NCI-H460 (cell line): ENCODE measurements around the gene COPS3. TPM values are rescaled to one million over a fixed set of nuclear protein-coding genes. Genes with fewer than 3 reads are reported as not detected.
"Not testable (repeated sequence)": the region's sequence is repeated elsewhere in the genome, so short reads cannot be mapped to it uniquely, and the experiment has no call there.

Experiments used
- DNase-seq: peaks from one replicate; pipeline ENCODE4 v3.0.0-alpha.2; 2016; ENCODE audit warnings: low read depth; ENCODE audit errors: extremely low read depth
- total RNA-seq: library from RNA; depleted of rRNA; stranded (reverse); fragments of >200 nt; shearing (Covaris generic); gene quantifications from 2 replicates; pipeline ENCODE4 v1.2.3, GENCODE V29; 2014

COPS3 gene
- total RNA-seq, 1 experiment from 2014 or later = 88.0 TPM

DNA sequence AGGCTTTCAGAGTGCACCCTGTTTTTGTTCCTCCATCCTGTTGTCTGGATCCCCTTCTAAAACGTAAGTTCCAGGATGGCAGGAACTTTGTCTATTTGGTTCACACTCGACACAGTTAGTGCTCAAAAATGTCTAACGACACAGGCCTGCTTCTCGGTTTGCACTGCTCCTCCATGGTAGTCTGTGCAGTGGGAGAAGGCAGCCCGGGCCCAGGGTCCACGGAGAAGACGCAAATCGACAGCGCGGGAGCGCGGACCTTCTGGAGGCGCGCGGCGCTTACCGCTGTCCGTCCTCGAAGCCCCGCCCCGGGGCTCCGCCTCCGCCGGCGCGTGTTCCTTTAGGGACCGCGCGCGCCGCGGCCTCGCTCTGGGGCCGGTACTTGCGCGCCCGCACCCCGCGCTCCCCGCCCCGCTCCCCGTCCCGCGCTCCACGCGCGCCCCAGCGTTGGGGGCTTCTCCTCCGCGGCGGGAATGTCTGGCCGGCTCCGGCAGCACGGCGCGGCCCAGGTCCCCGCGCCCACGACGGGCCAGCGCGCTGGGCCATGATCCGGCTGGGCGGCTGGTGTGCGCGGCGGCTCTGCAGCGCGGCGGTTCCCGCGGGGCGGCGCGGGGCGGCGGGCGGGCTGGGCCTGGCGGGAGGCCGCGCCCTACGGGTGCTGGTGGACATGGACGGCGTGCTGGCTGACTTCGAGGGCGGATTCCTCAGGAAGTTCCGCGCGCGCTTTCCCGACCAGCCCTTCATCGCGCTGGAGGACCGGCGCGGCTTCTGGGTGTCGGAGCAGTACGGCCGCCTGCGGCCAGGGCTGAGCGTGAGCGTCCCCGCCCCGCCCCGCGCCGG is 22.2 kb upstream of the COPS3 start, which contains the start of gene NT5M:
Gene NT5M, plus strand, starts transcription at position 364 of the 837 bp plus-strand sequence. Its CDS starts 178 bp downstream, at position 542.
- DNase-seq = peak; percentile 60

DNA sequence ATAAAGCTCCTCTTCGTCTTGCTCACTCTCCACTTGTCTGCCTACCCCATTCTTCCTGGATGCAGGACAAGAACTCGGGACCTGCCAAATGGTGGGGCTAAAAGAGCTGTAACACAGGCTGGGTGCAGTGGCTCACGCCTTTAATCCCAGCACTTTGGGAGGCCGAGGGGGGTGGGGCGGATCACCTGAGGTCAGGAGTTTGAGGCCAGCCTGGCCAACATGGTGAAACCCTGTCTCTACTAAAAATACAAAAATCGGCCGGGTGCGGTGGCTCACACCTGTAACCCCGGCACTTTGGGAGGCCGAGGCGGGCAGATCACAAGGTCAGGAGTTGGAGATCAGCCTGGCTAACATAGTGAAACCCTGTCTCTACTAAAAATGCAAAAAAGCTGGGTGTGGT is 20.6 kb upstream of the COPS3 start:
- DNase-seq = not testable (repeated sequence)

DNA sequence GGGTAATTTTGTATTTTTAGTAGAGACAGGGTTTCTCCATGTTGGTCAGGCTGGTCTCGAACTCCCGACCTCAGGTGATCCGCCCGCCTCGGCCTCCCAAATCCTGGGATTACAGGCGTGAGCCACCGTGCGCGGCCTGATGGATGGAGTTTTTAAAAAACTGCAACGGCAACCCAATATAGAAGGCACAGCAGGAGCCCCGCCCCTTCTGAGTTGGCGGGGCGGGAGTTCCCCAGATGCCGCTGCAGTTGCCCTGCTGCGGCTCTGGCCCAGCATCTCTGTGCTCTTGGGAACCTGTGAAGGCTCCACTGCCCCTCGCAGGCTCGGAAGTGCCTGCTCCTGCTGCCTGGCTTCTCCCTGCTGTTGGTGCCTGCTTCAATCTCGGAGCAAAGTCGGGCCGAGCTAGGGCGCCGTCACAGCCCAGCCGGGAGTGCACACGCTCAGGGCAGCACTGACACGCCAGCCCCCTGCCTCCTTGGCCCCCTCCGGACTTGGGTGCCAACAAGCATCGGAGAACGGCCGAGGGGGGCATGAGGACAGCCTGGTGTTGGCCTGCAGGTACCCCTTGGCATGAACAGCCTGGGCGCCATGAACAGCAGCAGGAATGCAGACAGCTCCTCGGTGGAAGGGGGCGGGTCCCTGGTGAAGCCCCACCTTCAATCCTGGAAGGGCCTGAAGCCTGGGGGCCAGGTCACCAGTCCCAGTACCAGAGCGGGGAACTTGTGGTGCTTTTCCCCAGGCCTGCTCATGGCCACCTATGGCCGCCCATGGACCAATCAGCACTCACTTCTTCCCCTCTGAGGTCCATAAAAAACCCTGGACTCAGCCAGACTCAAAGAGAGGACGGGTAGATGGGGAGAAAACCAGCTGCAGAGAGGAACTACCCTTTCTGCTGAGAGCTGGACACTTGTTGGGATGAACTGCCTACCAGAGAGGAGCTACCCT is 19.9 kb upstream of the COPS3 start:
- no peak for DNase-seq

DNA sequence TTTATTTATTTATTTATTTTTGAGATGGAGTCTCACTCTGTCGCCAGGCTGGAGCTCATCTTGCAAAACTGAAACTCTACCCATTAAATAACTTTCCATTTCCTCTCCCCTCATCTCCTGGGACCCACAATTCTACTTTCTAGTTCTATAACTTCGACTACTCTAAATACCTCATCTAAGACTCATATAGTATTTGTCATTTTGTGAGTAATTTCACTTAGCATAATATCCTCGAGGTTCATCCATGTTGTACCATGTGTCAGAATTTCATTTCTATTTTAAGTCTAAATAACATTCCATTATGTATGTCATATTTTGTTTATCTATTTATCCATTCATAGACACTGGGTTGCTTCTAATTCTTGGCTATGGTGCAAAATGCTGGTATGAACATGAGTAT is 17.1 kb upstream of the COPS3 start:
- DNase-seq = no peak

DNA sequence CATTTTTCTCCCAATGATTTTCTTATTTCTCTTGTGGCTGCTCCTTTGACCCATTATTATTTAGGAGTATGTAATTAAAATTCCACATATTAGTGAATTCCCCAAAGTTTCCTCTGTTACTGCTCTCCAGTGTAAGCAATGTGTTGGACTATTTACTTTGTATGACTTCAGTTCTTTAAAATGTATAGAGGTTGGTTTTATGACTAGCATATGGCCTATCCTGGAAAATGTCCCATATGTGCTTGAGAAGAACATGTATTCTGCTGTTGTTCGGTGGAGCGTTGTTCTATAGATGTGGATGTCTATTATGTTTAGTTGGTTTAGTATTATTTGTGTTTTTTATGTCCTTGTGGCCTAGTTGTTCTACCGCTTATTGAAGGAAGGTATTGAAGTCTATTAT is 16.2 kb upstream of the COPS3 start:
- DNase-seq = no peak

DNA sequence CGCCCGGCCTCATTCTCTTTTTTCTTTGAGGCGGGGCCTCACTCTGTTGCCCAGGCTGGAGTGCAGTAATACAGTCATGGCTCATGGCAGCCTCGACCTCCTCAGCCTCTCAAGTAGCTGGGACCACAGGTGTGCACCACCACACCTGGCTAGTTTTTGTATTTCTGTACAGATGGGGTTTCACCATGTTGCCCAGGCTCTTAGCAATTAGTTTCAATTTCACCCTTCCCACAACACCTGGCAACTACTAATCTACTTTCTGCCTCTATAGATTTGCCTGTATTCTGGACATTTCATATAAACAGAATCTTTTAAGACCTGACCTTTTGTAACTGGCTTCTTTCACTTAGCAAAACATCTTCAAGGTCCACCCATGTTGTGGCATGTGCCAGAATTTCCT is 14.1 kb upstream of the COPS3 start:
- no peak for DNase-seq

DNA sequence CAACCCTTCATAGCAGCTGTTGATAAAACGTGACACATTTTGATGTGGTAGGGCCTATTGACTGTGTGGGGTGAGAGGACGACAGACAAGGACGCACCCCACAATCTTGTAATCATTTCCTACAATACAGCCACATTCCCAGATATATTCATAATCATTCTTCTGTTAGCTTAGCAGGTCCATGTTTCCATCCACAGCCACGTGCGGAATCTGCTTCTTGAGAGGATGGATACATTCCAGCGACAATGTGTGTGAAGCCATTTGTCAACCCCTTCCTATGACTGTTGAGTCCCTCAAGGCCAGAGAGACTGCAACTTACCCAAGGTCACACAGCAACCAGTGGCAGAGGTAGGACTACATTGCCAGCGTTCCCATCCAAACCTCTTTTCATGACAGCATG is 8.7 kb upstream of the COPS3 start:
- DNase-seq = no peak

DNA sequence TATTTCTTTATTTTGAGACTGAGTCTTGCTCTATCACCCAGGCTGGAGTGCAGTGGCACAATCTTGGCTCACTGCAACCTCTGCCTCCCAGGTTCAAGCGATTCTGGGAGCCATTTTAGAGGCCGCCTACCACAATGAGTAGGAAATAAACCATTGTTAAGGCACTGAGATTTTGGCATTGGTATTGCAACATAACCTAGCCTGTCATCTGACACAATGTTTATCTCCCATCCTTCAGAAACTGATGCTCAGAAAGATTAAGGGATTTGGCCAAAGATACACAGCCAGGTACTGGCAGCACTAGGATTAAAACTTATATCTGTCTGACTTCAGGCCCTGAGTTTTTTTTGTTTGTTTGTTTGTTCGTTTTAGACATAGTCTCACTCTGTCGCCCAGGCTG is 8.0 kb upstream of the COPS3 start:
- DNase-seq = no peak

DNA sequence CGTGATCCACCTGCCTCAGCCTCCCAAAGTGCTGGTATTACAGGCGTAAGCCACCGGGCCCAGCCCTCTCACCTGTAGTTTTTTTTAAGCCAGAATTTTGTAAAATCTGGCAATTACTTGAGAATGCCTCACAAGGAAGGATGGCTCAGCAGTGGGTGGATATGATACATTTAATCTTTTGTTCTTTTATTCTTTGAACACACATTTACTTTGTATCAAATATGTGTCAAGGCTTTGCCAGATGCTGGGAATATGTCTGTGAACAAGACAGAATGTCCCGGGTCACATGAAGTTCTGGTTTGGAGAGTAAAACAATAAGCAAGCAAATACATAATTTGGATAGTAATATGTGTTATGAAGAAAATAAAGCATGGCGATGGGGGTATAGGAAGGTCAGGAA is 4.9 kb upstream of the COPS3 start:
- no peak for DNase-seq

DNA sequence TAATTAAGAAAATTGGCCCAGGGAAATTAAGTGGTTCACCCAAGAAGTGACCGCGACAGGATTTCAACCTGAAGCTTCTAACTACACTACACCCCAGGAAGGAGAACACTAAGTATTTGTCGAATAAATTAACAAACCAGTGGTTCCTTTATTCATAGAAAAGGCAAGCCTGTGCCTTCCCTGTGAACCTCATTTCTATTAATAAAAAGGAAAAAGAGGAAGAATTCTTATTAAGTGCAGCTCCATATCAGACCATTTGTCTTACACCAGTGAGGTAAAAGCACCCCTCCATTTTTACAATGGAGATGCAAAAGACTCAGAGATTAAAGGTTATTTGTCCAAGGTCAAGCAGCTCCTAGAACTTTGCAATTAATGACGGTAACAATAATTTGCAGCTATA is 1.7 kb downstream of the COPS3 start:
- DNase-seq = no peak

DNA sequence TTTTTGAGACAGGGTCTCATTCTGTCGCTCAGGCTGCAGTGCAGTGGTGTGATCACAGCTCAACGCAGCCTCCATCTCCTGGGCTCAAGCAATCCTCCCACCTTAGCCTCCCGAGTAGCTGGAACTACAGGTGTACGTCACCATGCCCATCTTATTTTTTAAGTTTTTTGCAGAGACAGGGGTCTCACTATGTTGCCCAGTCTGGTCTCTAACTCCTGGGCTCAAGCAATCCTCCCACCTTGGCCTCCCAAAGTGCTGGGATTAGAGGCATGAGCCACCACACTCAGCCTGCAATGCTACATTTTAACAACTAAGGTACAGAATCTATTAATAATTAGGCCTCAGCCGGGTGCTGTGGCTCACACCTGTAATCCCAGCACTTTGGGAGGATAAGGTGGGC is 3.6 kb downstream of the COPS3 start:
- DNase-seq = not testable (repeated sequence)

DNA sequence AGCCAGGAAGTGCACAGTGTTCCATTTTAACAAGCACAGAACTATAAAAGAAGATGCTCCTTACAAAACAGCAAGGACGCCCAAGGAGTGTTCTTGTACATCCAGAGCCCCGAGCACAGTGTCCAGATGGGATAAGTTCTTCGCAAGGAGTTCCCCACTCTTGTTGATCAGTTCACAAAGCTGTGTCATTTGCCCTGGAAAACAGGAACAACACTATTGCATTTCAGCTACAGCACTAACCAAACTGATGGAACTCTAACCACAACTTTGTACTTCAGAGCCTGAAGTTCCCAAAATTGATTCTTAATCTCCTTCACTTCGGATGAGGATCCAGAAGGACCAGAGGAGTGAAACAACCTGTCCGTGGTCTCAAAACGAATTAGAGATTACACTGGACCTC is 5.1 kb downstream of the COPS3 start:
- no peak for DNase-seq

DNA sequence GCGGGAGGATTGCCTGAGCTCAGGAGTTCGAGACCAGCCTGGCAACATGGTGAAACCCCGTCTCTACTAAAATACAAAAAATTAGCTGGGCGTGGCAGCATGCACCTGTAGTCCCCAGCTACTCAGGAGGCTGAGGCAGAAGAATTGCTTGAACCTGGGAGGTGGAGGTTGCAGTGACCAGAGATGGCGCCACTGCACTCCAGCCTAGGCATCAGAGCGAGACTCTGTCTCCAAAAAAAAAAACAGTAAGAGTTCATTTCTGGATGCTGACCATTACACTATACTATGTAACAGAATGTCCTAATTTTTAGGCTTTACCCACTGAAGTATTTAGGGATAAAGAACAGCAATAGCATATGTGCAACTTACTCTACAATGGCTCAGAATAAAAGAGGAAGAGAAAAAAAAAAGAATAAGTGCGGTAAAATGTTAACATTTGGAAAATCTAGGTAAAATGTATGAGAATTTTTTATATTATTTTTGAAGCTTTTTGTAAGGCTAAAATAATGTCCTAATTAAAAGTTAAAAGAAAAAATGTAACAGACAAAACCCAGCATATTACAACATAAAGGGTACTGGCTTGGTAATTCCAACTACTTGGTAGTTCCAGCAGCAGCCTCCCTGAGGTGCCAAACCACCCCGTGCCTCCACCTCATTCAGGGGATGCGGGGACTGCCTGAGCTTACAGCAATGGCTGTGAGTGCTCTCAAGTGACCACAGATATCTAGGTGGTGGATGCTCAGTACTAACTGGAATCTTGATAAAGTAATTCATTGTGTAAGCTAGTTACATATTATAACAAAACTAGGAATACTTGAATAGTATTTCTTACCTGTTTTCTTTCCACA is 10.9 kb downstream of the COPS3 start:
- DNase-seq = no peak

DNA sequence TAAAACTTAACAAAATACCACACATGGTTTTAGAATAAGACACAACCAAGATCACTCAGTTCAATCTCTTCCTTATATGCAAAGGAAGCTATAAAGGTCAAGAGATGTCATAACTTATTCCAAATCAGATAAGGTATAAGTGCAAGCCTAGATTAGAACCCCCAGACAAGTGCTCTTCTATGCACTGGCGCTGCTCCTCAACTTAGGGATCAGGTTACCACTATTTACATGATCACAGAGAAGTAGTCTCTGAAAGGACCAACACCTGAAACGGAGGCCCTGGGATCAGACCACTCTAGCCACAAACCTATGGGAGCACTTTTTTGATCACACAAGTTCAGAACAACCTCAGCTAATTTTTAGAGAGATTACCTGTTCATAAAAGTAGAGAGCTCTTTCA is 16.6 kb downstream of the COPS3 start:
- no peak for DNase-seq

DNA sequence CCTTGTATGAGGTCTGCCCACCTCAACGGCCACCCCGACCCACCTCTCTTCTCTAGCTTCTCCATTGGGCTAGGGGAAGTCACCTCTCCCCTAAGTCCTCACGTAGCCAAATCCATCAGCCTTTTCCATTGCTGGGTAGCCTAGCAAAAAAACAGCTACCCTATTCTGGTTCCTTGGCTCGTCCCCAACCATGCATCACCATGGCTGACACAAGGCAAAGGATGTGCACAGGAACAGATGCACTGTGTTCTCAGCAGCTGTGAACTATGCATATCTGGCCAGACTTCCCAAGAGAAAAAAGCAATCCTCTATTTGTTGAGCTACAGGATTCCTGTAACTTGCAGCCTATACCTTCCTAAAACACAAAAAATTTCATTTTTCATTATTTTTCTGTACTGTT is 22.0 kb downstream of the COPS3 start:
- DNase-seq = no peak

DNA sequence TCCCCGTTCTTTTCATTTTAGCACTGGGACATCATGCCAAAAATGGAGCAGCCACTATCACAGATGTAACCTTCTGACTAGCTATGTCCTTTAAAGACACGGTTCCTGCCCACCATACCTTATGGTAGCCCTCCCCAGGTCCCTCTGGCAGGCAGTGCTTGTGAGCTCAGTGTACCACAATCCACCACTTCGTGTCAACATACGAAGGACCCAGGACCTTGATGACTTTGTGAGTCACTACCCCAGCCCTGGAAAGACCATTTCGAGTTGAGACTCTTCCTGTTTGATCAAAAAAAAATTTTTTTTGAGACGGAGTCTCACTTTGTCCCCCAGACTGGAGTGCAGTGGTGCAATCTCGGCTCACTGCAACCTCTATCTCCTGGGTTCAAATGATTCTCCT is 23.0 kb downstream of the COPS3 start:
- DNase-seq = no peak

DNA sequence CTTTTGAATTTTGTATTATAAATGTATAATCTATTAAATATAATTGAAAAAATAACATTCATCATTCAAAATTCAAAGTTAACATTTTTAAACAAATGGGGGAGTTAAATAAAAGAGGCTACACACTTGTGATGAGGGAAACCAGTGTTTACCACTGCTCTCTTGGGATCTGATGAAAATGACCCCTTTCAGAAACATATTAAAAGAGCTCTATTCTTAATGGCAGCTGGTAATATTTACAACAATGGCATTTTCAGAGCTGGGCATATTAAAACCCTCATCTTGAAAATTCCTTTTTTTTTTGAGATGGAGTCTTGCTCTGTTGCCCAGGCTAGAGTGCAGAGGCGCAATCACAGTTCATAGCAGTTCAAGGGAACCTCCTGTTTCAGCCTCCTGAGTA is 24.7 kb downstream of the COPS3 start:
- no peak for DNase-seq

DNA sequence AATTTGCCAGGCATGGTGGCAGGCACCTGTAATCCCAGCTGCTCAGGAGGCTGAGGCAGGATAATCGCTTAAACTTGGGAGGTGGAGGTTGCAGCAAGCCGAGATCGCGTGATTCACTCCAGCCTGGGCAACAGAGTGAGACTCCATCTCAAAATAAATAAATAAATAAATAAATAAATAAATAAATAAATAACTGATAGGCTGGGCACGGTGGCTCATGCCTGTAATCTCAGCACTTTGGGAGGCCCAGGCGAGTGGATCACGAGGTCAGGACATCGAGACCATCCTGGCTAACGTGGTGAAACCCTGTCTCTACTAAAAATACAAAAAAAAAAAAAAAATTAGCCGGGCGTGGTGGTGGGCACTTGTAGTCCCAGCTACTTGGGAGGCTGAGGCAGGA is 25.4 kb downstream of the COPS3 start:
- not testable (repeated sequence) for DNase-seq

DNA sequence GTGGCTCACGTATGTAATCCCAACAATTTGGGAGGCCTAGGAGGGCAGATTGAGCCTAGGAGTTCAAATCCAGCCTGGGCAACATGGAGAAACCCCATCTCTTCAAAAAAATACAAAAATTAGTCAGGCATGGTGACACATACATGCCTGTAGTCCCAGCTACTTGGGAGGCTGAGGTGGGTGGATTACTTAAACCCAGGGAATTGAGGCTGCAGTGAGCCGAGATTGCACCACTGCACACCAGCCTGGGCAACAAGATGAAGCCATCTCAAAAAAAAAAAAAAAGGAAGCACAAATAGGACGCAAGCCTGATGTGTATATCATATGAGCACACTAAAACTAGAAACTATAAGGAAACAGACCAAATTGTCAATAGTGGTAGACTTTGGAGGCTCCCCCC is 27.0 kb downstream of the COPS3 start:
- no peak for DNase-seq

DNA sequence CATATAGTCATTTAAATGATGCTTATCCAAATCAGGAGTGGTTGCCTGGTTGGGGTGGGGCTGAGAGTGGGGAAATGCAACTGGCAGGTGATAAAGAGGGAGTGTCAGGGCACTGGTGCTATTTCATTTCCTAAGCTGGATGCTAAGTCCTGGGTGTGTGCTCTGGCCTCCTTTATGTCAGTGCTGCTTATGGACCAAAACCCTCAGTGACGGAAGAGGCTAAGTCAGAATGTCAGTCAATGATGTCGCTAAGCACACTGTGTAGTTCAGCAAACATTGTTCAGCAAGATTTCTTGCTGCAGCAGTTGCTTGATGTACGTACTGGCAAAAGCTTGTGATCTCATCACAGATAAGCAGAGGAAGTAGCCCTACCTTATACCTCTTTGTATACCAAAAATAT is 27.6 kb downstream of the COPS3 start:
- DNase-seq = no peak

DNA sequence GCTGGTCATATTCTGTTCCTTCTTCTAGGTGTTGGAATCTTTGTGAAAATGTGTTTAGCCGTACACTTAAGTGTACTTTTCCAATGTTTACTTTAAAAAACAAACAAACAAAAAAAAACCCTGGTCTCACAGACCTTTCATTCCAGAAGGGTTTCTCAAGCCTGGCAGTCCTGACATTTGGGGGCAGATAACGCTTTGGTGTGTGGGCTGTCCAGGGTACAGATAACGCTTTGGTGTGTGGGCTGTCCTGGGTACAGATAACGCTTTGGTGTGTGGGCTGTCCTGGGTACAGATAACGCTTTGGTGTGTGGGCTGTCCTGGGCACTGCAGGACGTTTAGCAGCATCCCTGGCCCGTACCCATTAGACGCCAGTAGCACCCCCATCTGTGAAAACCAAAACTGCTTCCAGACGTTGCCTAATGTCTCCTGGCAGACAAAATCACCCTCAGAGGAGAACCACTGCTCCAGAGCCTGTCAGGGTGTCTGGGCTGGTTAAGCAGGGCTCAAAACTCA is 28.8 kb downstream of the COPS3 start:
- DNase-seq = no peak
